8988T (cell line): Measurements from ENCODE around the gene HDDC3.
"Not testable (repeated sequence)": the region's sequence is repeated elsewhere in the genome, so short reads cannot be mapped to it uniquely, and the experiment has no call there.

Experiments
- DNase-seq: peaks from one replicate; pipeline ENCODE4 v3.0.0; 2011

The HDDC3 gene

DNA sequence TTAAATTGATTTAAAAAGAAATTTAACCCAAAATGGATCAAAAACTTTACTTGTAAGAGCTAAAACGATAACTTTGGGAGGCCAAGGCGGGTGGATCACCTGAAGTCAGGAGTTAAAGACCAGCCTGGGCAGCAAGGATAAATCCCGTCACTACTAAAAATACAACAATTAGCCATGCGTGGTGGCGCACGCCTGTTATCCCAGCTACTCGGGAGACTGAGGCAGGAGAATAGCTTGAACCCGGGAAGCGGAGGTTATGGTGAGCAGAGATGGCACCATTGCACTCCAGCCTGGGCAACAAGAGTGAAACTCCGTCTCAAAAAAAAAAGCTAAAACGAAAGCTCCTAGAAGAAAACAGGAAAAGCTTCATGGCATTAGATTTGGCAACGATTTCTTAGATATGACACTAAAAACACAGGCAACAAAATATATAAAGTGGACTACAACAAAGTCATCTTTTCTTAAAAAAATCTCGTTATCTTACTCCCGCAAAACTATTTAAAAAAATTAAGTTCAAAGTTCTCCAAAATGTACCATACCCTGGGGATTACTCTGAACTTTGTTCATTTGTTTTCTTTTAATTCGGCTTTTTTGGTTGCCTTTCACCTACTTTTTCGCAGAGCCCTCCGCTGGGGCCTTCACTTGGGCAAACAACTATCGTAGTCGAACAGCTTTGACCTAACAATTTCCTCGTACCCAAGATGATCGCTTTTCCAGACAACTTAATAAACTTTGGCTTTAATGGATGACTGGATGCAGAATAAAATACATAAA lies 2.9 kb downstream of the HDDC3 start:
- no peak for DNase-seq

DNA sequence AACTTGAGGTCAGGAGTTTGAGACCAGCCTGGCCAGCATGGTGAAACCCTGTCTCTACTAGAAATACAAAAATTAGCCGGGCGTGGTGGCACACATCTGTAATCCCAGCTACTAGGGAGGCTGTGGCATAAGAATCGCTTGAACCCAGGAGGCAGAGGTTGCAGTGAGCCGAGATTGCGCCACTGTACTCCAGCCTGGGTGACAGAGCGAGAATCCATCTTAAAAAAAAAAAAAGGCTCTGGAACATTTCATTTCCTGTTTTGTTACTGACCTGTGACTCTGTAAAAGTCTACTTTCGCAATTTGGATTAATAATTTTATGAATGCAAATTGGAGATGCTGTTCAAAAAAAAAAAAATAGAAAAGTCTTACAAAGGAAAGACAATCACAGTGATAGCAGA lies 4.2 kb downstream of the HDDC3 start:
- DNase-seq = not testable (repeated sequence)

DNA sequence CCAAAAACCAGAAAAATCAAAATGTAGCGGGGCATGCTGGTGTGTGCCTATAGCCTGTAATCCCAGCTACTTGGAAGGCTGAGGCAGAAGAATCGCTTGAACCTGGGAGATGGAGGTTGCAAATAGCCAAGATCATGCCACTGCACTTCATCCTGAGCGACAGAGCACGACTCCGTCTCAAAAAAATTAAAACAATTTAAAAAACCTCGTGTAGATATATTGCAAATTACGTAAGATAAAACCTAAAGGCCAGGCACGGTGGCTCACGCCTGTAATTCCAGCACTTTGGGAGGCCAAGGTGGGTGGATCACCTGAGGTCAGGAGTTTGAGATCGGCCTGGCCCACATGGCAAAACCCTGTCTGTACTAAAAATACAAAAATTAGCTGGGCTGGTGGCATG lies 5.6 kb downstream of the HDDC3 start:
- not testable (repeated sequence) for DNase-seq

DNA sequence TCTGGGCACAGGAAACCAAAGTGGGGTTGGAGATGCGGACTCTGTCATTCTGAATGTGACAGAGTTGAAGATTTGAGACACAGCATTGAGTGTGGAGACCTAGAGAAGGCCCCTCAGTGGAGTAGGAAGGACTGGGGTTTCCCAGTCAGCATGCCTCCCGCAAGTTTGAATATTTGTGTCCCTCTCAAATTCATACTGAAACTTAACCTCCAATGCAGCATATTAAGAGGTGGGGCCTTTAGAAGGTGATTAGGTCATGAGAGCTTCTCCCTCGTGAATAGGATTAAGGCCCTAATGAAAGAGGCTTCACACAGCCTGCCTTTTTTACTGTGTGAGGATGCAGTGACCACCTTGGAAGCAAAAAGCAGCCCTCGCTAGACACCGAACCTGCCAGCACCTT lies 8.0 kb downstream of the HDDC3 start:
- DNase-seq = no peak

DNA sequence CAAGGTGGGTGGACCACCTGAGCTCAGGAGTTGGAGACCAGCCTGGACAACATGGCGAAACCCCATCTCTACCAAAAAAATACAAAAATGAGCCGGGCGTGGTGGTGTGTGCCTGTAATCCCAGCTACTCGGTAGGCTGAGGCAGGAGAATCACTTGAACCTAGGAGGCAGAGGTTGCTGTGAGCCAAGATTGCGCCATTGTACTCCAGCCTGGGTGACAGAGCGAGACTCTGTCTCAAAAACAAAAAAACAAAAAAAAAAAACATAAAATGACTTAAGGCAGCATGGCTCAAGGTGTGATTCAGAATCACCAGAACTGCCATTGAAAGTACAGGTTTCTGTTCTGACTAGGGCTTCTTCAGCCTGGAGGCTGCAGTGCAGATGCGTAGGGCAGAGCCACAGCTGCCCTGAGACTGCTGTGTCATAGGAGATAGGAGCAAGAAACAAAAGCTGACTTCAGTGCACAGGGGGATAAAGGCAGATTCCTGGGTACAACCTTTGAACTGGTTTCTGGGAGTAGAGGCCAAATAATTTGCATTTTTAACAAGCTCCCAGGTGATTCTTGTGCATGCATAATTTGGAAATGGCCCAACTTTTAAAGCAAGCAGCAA lies 9.5 kb downstream of the HDDC3 start:
- DNase-seq = not testable (repeated sequence)

DNA sequence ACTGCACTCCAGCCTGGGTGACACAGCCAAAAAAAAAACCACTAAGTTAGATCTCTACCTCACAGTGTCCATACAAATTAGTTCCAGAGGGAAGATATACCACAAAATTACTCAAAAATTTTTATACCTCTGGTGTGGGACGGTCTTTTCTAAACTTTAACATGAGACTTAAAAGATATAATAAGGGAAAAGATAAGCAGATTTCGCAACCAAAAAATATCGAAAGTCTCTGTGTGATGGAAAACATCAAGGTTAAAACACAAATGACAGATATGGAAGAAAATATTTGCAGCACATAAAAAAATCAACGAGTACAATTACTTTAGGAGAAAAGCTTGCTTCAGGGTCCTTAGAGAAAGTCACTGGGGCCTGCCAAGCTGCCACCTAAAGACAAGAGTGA lies 10.5 kb downstream of the HDDC3 start:
- DNase-seq = no peak

DNA sequence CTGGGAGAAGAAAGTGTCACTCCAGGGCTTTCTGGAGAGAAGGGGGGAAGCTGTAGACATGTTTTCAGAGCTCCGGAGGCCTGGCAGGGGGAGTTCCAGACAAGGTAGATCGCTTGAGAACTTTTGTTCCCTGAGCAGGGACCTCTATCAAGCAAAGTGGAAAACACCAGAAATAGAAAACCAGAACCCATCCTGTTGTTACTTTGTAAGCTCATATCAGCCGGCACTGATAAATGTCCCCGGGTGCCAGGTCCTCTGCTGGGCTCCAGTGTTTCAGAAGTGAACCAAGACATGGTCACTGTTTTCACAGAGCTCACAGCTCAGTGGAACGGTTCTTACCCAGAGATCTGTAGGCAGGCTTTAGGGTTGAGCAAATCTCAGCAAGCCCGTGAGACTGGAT lies 13.5 kb downstream of the HDDC3 start:
- no peak for DNase-seq

DNA sequence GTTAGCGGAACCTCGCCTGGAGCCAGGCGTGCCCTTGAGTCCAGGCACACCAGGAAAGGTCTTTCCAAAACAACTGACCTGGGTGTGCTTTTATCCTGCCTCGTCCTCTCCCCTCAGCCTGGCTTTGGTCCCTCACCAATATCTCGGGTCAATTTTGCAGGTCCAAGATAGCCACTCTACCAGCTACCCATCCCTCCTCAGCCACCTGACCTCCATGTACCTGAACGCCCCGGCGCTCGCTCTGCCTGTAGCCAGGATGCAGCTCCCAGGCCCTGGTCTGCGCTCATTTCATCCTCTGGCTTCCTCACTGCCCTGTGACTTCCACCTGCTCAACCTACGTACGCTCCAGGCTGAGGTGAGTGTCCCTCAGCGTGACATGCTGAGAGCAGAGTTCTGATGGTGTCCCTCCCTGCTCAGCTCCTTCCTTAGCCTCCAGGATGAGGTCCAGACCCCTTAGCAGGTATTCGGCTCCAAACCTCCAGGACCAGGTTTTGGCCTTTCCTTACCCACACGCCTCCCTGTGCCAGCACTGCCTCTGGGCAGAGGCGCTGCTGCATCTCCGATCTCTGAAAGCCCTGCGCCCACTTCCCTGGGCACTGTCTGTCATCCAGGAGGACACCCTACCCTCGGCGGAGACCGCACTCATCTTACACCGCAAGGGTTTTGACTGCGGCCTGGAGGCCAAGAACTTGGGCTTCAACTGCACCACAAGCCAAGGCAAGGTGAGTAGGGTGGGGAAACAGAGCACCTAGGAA lies 14.1 kb downstream of the HDDC3 start:
- no peak for DNase-seq

DNA sequence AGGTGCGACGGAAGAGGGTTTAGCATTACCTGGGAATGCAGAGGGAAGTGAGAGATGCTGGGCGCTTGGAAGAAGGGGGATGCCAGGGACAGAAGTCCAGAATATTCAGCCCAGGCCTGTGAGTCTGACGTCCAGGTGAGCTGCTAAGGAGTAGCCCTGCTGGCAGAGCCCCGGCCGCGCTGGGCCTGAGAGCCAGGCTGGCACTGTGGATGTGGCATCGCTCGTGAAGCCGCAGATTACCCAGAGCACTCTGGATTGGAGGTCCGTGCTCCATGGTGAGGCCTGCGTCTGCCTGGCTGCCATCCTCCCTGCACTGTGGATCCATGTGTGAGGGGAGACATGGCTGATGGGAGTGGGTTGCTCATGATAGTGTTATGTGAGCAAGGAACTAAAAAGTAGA lies 14.8 kb downstream of the HDDC3 start:
- no peak for DNase-seq

DNA sequence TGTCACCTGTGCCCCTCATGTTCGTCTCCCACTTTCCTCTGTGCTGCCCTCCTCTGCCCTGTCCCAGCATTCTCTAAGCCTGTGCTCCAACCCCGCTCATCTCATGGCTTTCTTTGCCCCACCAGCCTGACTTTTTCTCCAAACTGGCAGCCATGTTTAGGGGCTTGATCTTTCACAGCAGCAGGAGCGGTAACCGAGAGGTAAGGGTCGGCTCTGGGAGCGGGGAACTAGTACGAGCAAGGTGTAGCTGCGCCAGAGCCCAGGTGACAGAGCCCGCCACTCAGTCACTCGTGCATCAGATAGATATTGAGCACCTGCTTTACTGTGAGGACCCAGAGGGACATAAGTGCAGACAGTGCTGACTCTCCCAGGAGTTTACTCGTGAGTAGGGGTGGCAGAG lies 15.9 kb downstream of the HDDC3 start:
- DNase-seq = no peak

DNA sequence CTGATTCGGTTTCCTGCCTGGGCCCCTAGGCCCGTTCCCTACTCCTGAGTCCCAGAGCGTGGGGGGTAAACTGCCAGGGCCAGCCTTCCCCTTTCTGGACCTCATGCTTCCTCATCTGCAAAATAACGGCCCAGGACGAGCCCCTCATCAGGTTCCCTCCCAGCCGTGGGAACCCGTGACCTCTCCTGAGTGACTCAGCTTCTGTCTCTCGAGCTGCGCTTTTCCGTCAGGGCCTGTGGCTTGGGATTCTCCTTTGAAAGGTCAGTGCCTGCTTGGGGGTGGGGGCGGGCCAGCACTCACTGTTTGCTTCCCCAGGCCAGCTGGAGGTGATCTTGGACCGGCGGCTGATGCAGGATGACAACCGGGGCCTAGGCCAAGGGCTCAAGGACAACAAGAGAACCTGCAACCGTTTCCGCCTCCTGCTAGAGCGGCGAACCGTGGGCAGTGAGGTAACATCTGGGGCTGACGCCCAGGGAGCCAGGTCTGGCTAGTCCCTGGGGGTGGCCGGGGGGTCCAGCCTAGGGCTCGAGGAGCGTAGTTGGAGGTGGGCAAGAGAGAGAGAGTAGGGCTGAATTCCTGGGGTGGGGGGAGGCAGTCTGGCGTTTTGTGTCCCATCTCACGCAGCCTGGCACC lies 16.4 kb downstream of the HDDC3 start:
- DNase-seq = no peak

DNA sequence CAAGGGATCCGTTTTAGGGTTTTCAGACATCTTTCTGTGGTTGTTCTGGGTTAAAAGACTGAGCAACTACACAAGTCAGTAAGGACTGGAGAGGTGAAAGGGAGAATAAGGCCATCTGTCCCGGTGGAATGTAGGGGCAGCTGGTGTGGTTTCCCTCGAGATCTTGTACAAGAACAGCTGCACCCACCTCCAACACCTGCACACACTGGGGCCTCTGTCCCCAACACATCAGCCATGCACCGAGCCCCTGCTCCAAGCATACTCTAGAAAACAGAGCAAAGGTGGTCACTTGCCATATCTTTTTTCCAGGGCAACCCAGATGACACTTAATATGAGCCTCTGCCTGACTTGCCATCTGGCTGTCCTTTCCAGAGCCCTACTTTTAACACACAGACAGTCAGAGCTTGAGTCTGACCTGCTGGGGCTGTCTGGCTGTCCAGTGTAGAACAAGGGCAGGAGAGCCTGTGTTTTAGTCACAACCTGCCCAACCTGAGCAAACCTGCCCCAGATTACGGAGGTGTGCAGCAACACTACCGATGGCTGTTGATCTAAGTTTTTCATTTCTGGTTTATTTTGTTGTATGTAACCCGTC lies 17.0 kb downstream of the HDDC3 start:
- no peak for DNase-seq

DNA sequence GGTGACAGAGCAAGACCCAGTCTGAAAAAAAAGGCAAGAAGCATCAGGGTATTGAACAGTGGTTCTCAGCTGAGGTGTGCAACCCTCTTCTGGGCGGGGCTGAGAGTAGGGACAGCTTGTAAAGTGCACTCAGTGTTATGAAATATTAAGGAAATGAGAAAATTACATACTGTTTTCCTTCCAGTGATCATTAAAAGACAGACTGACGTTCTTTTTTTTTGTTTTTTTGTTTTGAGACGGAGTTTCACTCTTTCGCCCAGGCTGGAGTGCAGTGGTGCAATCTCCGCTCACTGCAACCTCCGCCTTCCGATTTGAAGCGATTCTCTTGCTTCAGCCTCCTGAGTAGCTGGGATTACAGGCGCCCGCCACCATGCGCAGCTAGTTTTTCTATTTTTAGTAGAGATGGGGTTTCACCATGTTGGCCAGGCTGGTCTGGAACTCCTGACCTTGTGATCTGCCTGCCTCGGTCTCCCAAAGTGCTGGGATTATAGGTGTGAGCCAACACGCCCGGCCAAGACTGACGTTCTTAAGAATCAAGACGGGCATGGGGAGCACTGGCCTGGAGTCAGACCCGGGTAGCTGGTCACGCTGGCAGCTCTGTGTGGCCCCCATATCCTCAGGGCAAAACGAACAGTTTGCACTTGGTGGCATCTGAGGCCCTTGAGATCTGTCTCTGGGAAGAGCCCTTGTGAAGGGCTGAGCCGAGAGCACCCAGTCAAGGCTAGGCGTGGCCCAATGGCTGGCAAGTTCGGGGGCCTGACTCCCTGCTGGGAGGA lies 17.9 kb downstream of the HDDC3 start:
- DNase-seq = no peak

DNA sequence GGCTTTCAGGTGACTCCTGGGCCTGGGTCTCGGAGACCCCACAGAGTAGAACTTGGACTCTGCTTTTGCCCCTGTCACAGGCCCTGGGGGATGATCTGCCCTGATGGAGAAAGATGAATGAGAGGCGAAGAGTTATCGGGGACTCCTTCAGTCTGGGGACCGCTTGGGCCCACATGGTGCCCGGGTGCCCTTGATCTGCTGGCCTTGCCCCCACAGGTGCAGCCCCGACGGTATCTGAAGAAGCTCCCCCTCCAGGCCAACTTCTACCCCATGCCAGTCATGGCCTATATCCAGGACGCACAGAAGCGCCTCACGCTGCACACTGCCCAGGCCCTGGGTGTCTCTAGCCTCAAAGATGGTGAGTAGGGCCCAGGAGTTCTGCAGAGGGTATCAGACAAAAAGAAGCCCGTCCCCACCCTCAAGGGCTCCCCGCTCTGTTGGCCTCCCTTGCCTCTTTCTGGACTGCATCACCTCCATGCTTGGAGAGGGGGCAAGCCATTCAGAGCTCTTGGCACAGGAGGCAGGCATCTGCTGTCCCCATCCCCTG lies 18.9 kb downstream of the HDDC3 start:
- DNase-seq = no peak

DNA sequence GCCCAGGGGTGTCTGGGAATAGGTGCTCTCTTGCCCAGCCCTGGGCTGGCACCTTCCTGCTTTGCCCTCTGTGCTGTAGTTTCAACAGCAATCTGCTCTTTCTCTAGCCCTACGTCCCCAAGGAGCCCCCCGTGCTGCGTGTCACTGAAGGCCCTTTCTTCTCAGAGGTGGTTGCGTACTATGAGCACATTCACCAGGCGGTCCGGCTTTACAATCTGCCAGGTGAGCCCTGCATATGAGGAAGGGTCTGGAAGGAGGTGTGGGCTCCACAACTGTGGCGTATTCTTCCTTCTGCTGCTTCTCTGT lies 19.6 kb downstream of the HDDC3 start:
- no peak for DNase-seq

DNA sequence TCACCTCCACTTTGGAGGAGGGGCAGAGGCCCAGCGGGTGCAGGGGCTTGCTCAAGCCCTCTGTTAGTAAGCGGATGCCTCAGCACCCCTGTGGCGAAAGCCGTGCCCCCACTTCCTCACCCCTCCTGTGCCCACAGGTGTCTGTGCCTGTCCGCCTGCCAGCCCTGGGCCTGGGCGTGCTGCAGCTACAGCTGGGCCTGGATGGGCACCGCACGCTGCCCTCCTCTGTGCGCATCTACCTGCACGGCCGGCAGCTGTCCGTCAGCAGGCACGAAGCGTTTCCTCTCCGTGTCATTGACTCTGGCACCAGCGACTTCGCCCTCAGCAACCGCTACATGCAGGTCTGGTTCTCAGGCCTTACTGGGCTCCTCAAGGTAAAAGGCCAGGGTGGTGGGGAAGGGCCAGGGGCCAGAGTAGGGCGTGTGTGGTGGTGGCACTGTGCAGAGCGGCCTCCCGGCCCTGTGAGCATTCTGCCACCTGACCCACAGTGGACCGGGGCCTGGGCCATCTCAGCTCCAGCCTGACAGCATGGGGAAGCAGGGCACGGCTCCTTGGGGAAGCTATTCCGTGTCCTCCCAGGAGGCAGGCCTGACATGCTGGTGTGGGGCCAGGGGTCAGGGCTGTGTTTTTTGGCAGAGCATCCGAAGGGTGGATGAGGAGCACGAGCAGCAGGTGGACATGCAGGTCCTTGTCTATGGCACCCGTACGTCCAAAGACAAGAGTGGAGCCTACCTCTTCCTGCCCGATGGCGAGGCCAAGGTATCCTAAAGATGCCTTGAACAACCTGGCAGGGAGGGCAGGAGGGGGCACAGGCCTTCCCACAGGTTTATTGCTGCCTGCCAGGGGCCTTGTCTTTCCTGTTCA lies 20.2 kb downstream of the HDDC3 start:
- DNase-seq = no peak

DNA sequence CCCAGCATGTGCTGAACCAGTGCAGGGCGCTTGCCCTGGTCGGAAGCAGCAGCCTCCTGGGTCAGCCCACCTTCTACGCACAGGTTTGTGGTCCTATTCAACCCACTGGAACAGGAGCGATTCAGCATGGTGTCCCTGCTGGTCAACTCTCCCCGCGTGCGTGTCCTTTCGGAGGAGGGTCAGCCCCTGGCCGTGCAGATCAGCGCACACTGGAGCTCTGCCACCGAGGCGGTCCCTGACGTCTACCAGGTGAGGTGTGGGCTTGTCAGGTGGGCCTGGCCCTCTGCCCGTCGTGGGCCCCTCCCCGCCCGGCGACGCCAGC lies 21.1 kb downstream of the HDDC3 start:
- no peak for DNase-seq

DNA sequence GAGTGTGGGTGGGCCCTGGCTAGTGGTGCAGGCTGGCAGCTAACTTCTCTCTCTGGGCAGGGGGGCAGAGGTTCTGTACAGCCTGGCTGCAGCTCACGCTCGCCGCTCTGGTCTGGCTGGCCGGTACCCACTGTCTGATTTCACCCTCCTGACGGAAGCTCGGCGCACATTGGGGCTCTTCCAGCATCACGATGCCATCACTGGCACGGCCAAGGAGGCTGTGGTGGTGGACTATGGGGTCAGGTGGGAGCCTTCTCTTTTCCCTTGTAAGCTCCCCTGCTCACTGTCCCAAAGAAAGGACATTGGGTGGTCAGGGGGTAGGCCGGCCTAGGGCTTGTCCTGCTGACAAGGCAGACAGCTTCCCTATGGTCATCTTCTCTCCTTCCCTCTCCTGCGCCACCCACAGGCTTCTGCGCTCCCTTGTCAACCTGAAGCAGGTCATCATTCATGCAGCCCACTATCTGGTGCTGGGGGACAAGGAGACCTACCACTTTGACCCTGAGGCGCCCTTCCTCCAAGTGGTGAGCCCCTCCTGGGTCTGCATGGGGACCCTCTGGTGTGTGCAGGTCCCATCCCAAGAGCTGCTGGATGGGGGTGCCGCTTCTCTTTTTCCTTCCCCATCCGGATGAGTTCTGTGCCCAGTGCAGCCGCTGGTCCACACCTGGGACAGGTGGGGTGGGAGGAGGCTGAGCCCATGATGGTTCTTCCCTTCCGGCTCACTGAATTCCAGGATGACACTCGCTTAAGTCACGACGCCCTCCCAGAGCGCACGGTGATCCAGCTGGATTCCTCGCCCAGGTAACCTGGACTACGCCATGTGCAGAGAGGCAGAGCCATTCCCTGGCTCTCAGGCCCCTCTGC lies 21.7 kb downstream of the HDDC3 start:
- DNase-seq = no peak

DNA sequence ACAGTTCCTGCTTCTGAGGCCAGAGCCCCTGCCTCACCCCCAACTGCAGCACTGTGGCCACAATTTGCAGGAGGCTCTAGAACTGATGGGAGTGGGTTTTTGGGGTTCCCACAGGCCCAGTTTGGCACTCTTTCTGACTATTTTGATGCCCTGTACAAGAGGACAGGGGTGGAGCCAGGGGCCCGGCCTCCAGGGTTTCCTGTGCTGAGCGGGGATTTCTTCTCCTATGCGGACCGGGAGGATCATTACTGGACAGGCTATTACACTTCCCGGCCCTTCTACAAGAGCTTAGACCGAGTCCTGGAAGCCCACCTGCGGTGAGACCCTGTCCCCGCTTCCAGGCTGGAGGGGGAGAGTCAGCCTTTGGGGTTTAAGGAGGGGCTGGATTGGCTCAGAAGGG lies 22.4 kb downstream of the HDDC3 start:
- no peak for DNase-seq

DNA sequence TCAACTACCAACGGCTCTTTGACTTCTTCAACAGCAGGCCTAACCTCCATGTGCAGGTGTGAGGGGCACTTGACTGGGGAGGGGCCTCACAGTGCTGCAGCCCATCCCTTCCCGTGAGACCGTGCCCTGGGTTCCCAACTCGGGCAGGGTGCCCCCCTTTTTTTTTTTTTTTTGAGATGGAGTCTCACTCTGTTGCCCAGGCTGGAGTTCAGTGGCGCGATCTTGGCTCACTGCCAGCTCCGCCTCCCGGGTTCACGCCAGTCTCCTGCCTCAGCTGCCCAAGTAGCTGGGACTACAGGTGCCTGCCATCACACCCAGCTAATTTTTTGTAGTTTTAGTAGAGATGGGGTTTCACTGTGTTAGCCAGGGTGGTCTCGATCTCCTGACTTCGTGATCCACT lies 22.9 kb downstream of the HDDC3 start:
- DNase-seq = not testable (repeated sequence)
